ENCODE measurements around the gene RBBP5. TPM values are rescaled to one million over a fixed set of nuclear protein-coding genes. Genes with fewer than 3 reads are reported as not detected.

The RBBP5 gene
- total and polyA plus RNA-seq, 2 experiments from 2014 or later = 14.1 to 26.5 TPM

DNA sequence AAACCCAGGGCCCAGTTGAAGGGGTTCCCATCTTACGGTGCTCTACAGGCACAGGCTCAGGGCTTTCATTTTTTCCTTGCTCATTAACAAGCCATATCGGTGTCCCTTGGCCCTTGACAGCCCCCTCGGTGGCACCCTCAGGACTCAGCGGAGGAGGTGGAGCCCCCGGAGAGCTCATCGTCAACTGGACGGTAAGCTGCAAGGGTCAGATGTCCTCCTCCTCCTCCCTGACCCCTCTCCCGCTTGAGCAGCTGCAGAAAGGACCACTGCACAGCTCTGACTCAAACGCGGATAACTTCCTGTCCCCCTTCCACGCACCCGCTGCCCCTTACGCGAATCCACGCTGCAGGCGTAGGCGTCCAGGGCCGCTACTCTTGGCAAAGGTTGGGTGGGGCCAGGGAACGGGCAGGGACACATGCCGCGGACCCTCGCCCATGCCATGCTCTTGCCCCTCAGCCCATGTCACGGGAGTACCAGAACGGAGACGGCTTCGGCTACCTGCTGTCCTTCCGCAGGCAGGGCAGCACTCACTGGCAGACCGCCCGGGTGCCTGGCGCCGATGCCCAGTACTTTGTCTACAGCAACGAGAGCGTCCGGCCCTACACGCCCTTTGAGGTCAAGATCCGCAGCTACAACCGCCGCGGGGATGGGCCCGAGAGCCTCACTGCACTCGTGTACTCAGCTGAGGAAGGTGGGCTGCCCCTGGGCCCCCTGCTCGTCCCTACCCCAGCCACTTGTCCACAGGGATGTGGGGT, 52.2 kb downstream of the RBBP5 start (continued):
- TF ChIP-seq, protein P1, sequence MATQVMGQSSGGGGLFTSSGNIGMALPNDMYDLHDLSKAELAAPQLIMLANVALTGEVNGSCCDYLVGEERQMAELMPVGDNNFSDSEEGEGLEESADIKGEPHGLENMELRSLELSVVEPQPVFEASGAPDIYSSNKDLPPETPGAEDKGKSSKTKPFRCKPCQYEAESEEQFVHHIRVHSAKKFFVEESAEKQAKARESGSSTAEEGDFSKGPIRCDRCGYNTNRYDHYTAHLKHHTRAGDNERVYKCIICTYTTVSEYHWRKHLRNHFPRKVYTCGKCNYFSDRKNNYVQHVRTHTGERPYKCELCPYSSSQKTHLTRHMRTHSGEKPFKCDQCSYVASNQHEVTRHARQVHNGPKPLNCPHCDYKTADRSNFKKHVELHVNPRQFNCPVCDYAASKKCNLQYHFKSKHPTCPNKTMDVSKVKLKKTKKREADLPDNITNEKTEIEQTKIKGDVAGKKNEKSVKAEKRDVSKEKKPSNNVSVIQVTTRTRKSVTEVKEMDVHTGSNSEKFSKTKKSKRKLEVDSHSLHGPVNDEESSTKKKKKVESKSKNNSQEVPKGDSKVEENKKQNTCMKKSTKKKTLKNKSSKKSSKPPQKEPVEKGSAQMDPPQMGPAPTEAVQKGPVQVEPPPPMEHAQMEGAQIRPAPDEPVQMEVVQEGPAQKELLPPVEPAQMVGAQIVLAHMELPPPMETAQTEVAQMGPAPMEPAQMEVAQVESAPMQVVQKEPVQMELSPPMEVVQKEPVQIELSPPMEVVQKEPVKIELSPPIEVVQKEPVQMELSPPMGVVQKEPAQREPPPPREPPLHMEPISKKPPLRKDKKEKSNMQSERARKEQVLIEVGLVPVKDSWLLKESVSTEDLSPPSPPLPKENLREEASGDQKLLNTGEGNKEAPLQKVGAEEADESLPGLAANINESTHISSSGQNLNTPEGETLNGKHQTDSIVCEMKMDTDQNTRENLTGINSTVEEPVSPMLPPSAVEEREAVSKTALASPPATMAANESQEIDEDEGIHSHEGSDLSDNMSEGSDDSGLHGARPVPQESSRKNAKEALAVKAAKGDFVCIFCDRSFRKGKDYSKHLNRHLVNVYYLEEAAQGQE (IDR thresholded peaks at IDR 0.05; ENCODE audit: unreplicated experiment) = no peak

DNA sequence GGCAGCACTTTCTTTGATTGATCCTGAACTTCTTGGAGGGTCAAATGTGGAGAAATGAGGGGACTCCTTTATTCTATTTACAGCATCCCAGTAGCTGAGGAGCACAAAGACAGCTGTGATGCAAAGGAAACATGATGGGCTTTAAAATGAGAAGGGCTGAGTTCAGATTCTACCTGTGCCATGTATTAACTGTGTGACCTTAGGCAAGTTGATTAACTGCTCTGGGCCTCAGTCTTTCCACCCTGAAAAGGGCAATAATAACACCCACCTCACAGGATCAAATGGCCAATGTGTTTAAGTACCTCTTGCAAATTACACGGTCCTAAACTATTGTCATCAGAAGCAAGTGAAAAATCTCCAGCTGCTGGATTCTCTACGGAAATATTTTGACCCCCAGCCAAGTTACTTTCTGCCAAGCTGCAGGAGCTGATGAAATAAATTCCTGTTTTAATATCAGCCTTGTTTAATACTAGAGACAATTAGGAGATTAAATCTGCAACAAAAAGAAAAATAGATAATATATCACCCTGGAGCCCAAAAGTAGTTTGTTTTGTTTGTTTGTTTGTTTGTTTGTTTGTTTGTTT, 53.2 kb downstream of the RBBP5 start:
- H3K4me2 ChIP-seq = no peak overlapping the region
- no peak overlapping the region for H3K27ac Mint-ChIP-seq
- ATAC-seq = no peak
- no peaks in the 10 kb centered on the region for H4K20me1 ChIP-seq (replicated peaks; ENCODE audit: insufficient read depth)
- no peaks in the 10 kb centered on the region for H3K36me3 ChIP-seq (ENCODE audit: insufficient read depth)
- no peak overlapping the region for H3K27ac ChIP-seq (ENCODE audit: low read depth)
- H3K27me3 Mint-ChIP-seq (ENCODE audit: insufficient read depth, low read depth, poor library complexity) = peaks cover 8% of the 10 kb centered on the region
- peaks cover 2% of the 10 kb centered on the region; the same call in 1 of the 3 replicates for H3K4me1 Mint-ChIP-seq
- no peak for DNase-seq (ENCODE audit: low spot score)
- H2AFZ ChIP-seq = no peak overlapping the region
- TF ChIP-seq EZH2phosphoT487 (IDR thresholded peaks at IDR 0.05; ENCODE audit: unreplicated experiment) (no peak), NANOG (IDR thresholded peaks at IDR 0.05; ENCODE audit: borderline replicate concordance) (no peak), EZH2 (IDR thresholded peaks at IDR 0.05; ENCODE audit: low read depth, unreplicated experiment) (no peak), STAT1 (IDR thresholded peaks at IDR 0.05; ENCODE audit: unreplicated experiment) (no peak), ZNF331 (CRISPR knock-in tag; IDR thresholded peaks at IDR 0.05; ENCODE audit: low read depth) (no peak), CREB1 (CRISPR knock-in tag; IDR thresholded peaks at IDR 0.05; ENCODE audit: low read depth) (no peak)
- TF ChIP-seq, protein P2, sequence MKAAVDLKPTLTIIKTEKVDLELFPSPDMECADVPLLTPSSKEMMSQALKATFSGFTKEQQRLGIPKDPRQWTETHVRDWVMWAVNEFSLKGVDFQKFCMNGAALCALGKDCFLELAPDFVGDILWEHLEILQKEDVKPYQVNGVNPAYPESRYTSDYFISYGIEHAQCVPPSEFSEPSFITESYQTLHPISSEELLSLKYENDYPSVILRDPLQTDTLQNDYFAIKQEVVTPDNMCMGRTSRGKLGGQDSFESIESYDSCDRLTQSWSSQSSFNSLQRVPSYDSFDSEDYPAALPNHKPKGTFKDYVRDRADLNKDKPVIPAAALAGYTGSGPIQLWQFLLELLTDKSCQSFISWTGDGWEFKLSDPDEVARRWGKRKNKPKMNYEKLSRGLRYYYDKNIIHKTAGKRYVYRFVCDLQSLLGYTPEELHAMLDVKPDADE (IDR thresholded peaks at IDR 0.05) = no peak
- TF ChIP-seq, protein P1 (IDR thresholded peaks at IDR 0.05; ENCODE audit: unreplicated experiment) = no peak
- H3K9me3 Mint-ChIP-seq = no peaks in the 10 kb centered on the region; the same call in 1 of the 3 replicates
- no peaks in the 10 kb centered on the region for H3F3A ChIP-seq (replicated peaks; ENCODE audit: low read depth)
- H3K36me3 Mint-ChIP-seq (ENCODE audit: low read depth) = no peaks in the 10 kb centered on the region
- H3K4me1 ChIP-seq (ENCODE audit: insufficient read depth) = no peaks in the 10 kb centered on the region
- no peaks in the 10 kb centered on the region for H3K79me2 ChIP-seq (replicated peaks; ENCODE audit: insufficient read depth)
- no peaks in the 10 kb centered on the region for H3K27me3 ChIP-seq (ENCODE audit: insufficient read depth)
- no peaks in the 10 kb centered on the region for H3K9me2 ChIP-seq (ENCODE audit: insufficient read depth)
- no peak overlapping the region for H3K4me3 Mint-ChIP-seq
- H3K4me3 ChIP-seq = no peak overlapping the region
